Endothelial cell of umbilical vein (primary cell): Measurements from ENCODE around the gene SCPEP1. TPM values are rescaled to one million over a fixed set of nuclear protein-coding genes. Genes with fewer than 3 reads are reported as not detected.

Experiments used
- BruUV-seq: library from RNA; stranded (reverse); fragments of 400-500 nt; replicated peaks from 2 replicates; lab custom pipeline; 2021; lab: Mats Ljungman, UMichigan
- CTCF ChIA-PET: fragments of 300-600, 350-600 bp; sonication (Branson Sonifier 250); formaldehyde crosslinking; loops from one replicate; lab custom pipeline; 2021; ENCODE audit warnings: antibody characterized with exemption, inconsistent platforms; lab: Charles Lee
- POLR2A ChIA-PET: fragments of 300-600, 350-600 bp; sonication (Branson Sonifier 250); formaldehyde crosslinking; loops from one replicate; lab custom pipeline; 2021; ENCODE audit warnings: antibody characterized with exemption, inconsistent platforms; lab: Charles Lee
- DNase-seq: peaks from one replicate; pipeline ENCODE4 v3.0.0-alpha.2; 2011; ENCODE audit warnings: low read depth, low spot score
- FAIRE-seq: peaks from 2 replicates; lab custom pipeline; 2011; peaks lifted over from hg19 to GRCh38; lab: Jason Lieb, UNC
- H2AFZ ChIP-seq: 2 replicates; pipeline ENCODE4 v1.6.0; 2012; ENCODE audit warnings: low read depth, low read length, control low read depth, inconsistent platforms
- H3K27ac ChIP-seq: 2 replicates; pipeline ENCODE4 v1.5.1; 2011; ENCODE audit warnings: low read depth, mild to moderate bottlenecking, control low read depth, low read length, moderate library complexity; ENCODE audit not compliant: insufficient read depth
- H3K27me3 ChIP-seq, 2 experiments: 2 replicates each; pipeline versions ENCODE4 v1.6.0 to v1.6.1; 2011; ENCODE audit warnings: low read length in 2 of 2, mixed read lengths in 1 of 2; ENCODE audit not compliant: control insufficient read depth in 2 of 2, insufficient read depth in 2 of 2
- H3K36me3 ChIP-seq, 2 experiments: 2 replicates in 1 of 2; 3 replicates in 1 of 2; pipeline ENCODE4 v1.5.1; 2011; ENCODE audit warnings: low read length in 2 of 2, mild to moderate bottlenecking in 1 of 2, moderate library complexity in 1 of 2; ENCODE audit not compliant: control insufficient read depth in 2 of 2, insufficient read depth in 2 of 2; ENCODE audit errors: extremely low read depth in 1 of 2
- H3K4me1 ChIP-seq: 3 replicates; pipeline ENCODE4 v1.5.1; 2011; ENCODE audit warnings: mild to moderate bottlenecking, low read length; ENCODE audit not compliant: control insufficient read depth, insufficient read depth; ENCODE audit errors: extremely low read depth
- H3K4me2 ChIP-seq: 2 replicates; pipeline ENCODE4 v1.6.1; 2011; ENCODE audit warnings: low read length, control low read depth, mixed read lengths; ENCODE audit not compliant: insufficient read depth
- H3K4me3 ChIP-seq, 3 experiments: fragments of 200-600 bp in 1 of 3; sonication (generic), shearing (Covaris generic) in 1 of 3; replicated peaks in 1 of 3; 2 replicates each; pipeline ENCODE4 v1.5.1; 2011 to 2016; ENCODE audit warnings: control low read depth in 3 of 3, low read length in 3 of 3, mild to moderate bottlenecking in 2 of 3, inconsistent platforms in 1 of 3, low read depth in 1 of 3, moderate library complexity in 1 of 3; ENCODE audit not compliant: insufficient read depth in 1 of 3
- H3K79me2 ChIP-seq: 2 replicates; pipeline ENCODE4 v1.6.0; 2012; ENCODE audit warnings: low read length, inconsistent platforms; ENCODE audit not compliant: control insufficient read depth, insufficient read depth
- H3K9ac ChIP-seq: replicated peaks from 2 replicates; pipeline ENCODE3; 2011; ENCODE audit warnings: low read length, control low read depth; ENCODE audit not compliant: insufficient read depth; ENCODE audit errors: extremely low read depth
- H3K9me1 ChIP-seq: replicated peaks from 3 replicates; pipeline ENCODE4 v1.6.0; 2011; ENCODE audit warnings: mild to moderate bottlenecking, low read length; ENCODE audit not compliant: control insufficient read depth, insufficient read depth; ENCODE audit errors: extremely low read depth
- H3K9me3 ChIP-seq: replicated peaks from 2 replicates; pipeline ENCODE4 v1.5.1; 2012; ENCODE audit warnings: low read length, inconsistent platforms; ENCODE audit not compliant: control insufficient read depth, insufficient read depth
- H4K20me1 ChIP-seq: replicated peaks from 2 replicates; pipeline ENCODE3; 2011; ENCODE audit warnings: mild to moderate bottlenecking, low read length; ENCODE audit not compliant: control insufficient read depth, insufficient read depth; ENCODE audit errors: extremely low read depth
- CTCF ChIP-seq, 2 donors: IDR thresholded peaks; 1 replicate in 1 of 2; 2 replicates in 1 of 2; pipeline ENCODE4 v1.5.1; 2011; ENCODE audit warnings: low read length in 2 of 2, mild to moderate bottlenecking in 2 of 2, moderate library complexity in 2 of 2, control low read depth in 1 of 2, inconsistent platforms in 1 of 2, low read depth in 1 of 2; ENCODE audit not compliant: insufficient read depth in 1 of 2; ENCODE audit errors: extremely low read depth in 1 of 2
- EZH2 ChIP-seq: IDR thresholded peaks from 2 replicates; pipeline ENCODE4 v1.6.1; 2012; ENCODE audit warnings: borderline replicate concordance, low read depth, mild to moderate bottlenecking, moderate library complexity, low read length, inconsistent platforms; ENCODE audit not compliant: severe bottlenecking
- FOS ChIP-seq: IDR thresholded peaks from 2 replicates; pipeline ENCODE4 v1.6.1; 2011; ENCODE audit warnings: mild to moderate bottlenecking, low read length, moderate library complexity, borderline replicate concordance; ENCODE audit not compliant: insufficient read depth
- GATA2 ChIP-seq: IDR thresholded peaks from 2 replicates; pipeline ENCODE4 v1.7.0; 2011; ENCODE audit warnings: low read depth, mild to moderate bottlenecking, moderate library complexity, mixed read lengths, low read length; ENCODE audit not compliant: insufficient read length, insufficient read depth
- JUN ChIP-seq: IDR thresholded peaks from 2 replicates; pipeline ENCODE4 v1.6.1; 2011; ENCODE audit warnings: borderline replicate concordance, low read depth; ENCODE audit not compliant: insufficient read length, insufficient read depth
- MAX ChIP-seq: IDR thresholded peaks from 2 replicates; pipeline ENCODE4 v1.6.1; 2011; ENCODE audit not compliant: insufficient read depth, insufficient read length
- MYC ChIP-seq: IDR thresholded peaks from one replicate; pipeline ENCODE4 v1.6.1; 2011; ENCODE audit warnings: mild to moderate bottlenecking, low read depth, low read length
- POLR2A ChIP-seq: IDR thresholded peaks from 2 replicates; pipeline ENCODE4 v1.6.1; 2012; ENCODE audit warnings: low read depth, mild to moderate bottlenecking, control low read depth, low read length
- POLR2AphosphoS5 ChIP-seq: IDR thresholded peaks from 2 replicates; pipeline ENCODE4 v1.6.1; 2012; ENCODE audit warnings: low read depth, mild to moderate bottlenecking, control low read depth, low read length, moderate library complexity; ENCODE audit not compliant: insufficient read depth
- dilution Hi-C: fragments of 300-500 bp; cut with MboI; formaldehyde crosslinking; loops from one replicate; pipeline ENCODE4 v1.15.0; 2019; ENCODE audit warnings: low sequenced_read_pairs; ENCODE audit not compliant: extremely low pct_ligation_motif_present
- intact Hi-C: fragments of 100-400 bp; cut with micrococcal nuclease; formaldehyde crosslinking; loops from one replicate; pipeline ENCODE4 v1.10.0; 2022
- polyA plus RNA-seq, 4 experiments: library from polyadenylated mRNA; depleted of rRNA in 3 of 4; stranded (reverse) in 3 of 4; unstranded in 1 of 4; fragments of >200 nt; gene quantifications; 2 replicates each; pipeline versions ENCODE4 v1.2.1 to v1.2.3, GENCODE V29; 2011 to 2012; ENCODE audit warnings: missing spikeins in 1 of 4
- total RNA-seq: library from RNA; stranded (reverse); gene quantifications from 2 replicates; pipeline ENCODE4 v1.2.3, GENCODE V29; 2021

The SCPEP1 gene
- total and polyA plus RNA-seq, 2 donors (not counting 3 experiments of a cell fraction or from before 2014, with no cell fraction given): 38.6 to 43.6 TPM

DNA sequence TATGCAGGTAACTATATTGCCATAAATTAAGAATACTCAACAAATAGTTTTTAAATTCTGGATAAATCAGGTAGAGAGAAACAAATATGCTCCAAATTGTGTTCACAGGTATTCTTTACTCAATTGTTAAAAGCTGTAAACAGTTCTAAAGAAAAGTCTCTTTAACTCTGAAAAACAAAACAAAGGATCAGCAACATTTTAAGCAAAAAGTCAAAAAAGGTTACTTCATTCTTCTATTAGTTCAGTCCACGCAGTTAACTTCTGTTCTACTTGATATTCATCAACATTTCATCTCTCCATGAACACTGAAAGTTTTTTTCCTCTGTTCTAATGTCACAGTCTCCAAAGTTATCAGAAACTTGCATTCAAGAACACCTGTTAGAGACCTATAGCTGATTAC, 47.9 kb downstream of the SCPEP1 start:
- no peaks in the 10 kb centered on the region for H4K20me1 ChIP-seq
- H2AFZ ChIP-seq: no peak overlapping the region
- no peaks in the 10 kb centered on the region for H3K36me3 ChIP-seq
- H3K9me1 ChIP-seq: no peaks in the 10 kb centered on the region
- no peaks in the 10 kb centered on the region for H3K9me3 ChIP-seq
- CTCF ChIA-PET: no interaction called here
- H3K79me2 ChIP-seq: no peaks in the 10 kb centered on the region
- H3K4me1 ChIP-seq: no peaks in the 10 kb centered on the region
- POLR2A ChIA-PET: no interaction called here
- dilution Hi-C loops: no loop called here
- FAIRE-seq (no peak), DNase-seq (no peak)
- H3K4me2 ChIP-seq: no peak overlapping the region
- H3K9ac ChIP-seq: no peak overlapping the region
- TF ChIP-seq EZH2 (no peak), GATA2 (no peak), FOS (no peak), MYC (no peak), CTCF (IDR thresholded peaks at IDR 0.05; ENCODE audit: extremely low read depth in 1 of 2, insufficient read depth in 1 of 2, low read depth in 1 of 2, low read length in 2 of 2) (no peak), JUN (no peak), MAX (no peak), POLR2A (no peak), POLR2AphosphoS5 (no peak)
- H3K4me3 ChIP-seq: no peak overlapping the region
- no peaks in the 10 kb centered on the region for H3K27me3 ChIP-seq
- no peak overlapping the region for H3K27ac ChIP-seq
- no TSS peak for BruUV-seq
- intact Hi-C loops: no loop called here
